ENCODE data around the gene DTX3.

DNA sequence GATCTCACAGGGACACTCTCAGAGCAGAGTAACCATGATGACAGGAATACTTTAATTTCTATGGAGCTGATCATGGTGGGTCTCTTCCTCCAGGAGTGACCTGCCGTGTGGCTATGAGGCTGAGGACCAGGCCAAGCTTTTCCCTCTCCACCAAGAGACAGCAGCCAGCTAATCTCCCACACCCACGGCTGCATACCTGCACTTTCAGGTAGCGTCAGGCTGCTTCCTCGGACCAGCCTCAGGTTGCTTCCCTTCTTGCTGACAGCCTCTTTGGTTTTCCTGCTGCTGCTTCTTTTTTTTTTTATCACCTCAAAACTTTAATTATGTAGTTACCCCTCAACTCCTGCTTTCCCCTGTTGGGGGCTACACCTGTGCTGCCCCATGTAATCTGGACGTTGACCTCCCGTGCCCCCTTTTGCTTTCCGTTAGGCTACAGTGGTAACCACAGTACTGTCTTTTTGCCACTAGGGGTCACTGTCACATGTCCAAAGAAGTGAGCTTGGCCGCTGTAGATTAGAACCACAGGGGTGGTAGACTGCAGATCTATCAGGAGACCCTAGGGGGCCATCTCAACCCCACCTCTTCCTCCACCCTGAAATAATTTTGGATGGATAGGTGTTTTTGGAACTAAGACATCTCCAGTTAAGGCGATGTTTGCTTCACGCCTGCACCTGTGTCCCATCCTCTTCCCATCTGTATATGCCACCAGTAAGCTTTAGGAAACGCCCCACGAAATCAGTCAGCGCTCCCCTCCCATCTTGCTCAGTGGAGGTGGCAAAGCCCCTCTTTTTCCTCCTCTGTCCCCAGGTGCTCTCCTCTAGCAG, 21.4 kb upstream of the DTX3 start:
- TF ChIP-seq, protein P1, sequence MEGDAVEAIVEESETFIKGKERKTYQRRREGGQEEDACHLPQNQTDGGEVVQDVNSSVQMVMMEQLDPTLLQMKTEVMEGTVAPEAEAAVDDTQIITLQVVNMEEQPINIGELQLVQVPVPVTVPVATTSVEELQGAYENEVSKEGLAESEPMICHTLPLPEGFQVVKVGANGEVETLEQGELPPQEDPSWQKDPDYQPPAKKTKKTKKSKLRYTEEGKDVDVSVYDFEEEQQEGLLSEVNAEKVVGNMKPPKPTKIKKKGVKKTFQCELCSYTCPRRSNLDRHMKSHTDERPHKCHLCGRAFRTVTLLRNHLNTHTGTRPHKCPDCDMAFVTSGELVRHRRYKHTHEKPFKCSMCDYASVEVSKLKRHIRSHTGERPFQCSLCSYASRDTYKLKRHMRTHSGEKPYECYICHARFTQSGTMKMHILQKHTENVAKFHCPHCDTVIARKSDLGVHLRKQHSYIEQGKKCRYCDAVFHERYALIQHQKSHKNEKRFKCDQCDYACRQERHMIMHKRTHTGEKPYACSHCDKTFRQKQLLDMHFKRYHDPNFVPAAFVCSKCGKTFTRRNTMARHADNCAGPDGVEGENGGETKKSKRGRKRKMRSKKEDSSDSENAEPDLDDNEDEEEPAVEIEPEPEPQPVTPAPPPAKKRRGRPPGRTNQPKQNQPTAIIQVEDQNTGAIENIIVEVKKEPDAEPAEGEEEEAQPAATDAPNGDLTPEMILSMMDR (IDR thresholded peaks at IDR 0.05) = peak; percentile 89 to 97 (median 95)
- no peak for TF ChIP-seq POLR2A (IDR thresholded peaks at IDR 0.05)

Data from body of pancreas (tissue), 4 donors.